Neuron (in vitro differentiated cells): ENCODE results near the gene WDR47.
"Not testable (repeated sequence)": the region's sequence is repeated elsewhere in the genome, so short reads cannot be mapped to it uniquely, and the experiment has no call there.

Experiments used
- H2AFZ ChIP-seq: one replicate; pipeline ENCODE4 v1.6.1; 2013; ENCODE audit warnings: low read depth, mild to moderate bottlenecking, inconsistent platforms, low read length, moderate library complexity
- H3K27me3 ChIP-seq: one replicate; pipeline ENCODE4 v1.6.1; 2013; ENCODE audit warnings: low read length; ENCODE audit not compliant: insufficient read depth
- H3K36me3 ChIP-seq: one replicate; pipeline ENCODE4 v1.6.1; 2013; ENCODE audit warnings: low read length; ENCODE audit not compliant: insufficient read depth
- H3K4me1 ChIP-seq: one replicate; pipeline ENCODE4 v1.6.1; 2013; ENCODE audit warnings: low read length; ENCODE audit not compliant: insufficient read depth
- H3K4me3 ChIP-seq: 2 replicates; pipeline ENCODE4 v1.5.1; 2013; ENCODE audit warnings: mild to moderate bottlenecking, low read length, moderate library complexity
- H3K9me3 ChIP-seq: one replicate; pipeline ENCODE4 v1.6.1; 2013; ENCODE audit warnings: low read length

The WDR47 gene

DNA sequence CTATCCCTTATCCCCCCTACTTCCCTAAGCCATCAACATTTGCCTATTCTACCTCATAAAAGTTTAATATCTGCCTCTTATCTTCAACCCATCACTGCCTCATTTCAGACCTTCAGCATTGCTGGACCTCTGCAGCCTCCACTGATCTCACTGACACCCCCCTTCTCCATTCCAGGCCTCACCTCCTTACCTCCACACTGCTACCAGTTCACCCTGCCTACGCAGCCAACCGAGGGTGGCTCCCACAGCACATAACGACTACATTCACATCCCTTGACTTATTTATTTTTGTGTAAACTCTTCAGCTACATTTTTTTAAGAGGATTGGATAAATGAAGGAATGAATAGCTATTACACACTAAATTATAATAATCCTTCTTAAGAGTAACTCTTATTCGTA is 92.9 kb downstream of the WDR47 start:
- no peaks in the 10 kb centered on the region for H3K9me3 ChIP-seq
- peaks cover 2% of the 10 kb centered on the region for H3K4me1 ChIP-seq
- no peak overlapping the region for H2AFZ ChIP-seq
- H3K4me3 ChIP-seq: no peak overlapping the region
- no peaks in the 10 kb centered on the region for H3K27me3 ChIP-seq
- H3K36me3 ChIP-seq: peaks cover 23% of the 10 kb centered on the region

DNA sequence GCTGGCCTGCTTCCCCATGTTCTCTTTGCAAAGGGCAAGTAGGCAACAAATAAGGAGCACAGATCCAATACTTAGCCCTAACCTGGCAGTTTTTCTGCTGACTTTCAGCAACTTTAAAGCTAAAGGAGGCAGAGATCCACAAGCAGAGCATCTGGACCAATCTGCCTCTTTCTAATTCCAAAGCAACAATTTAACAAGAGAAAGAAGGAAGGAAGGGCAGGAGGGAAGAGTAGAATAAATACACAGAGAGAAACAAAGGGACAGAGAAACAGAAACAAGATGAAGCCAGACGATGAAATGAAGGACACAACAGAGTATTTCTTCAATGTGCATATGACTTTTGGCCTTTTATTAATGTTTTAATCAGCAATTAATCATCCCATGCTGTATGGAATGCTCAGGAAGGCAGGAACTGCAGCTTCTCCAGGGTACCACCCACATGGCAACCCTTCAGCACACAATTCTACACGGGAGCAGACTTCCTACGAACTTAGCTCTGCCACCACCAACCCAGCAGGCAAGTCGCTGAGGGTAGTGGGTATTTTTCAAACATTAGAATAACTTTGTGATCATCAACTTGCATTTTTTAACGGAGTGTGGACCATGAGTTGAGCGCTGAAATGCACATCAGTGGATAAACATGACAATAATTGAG is 93.9 kb downstream of the WDR47 start:
- H3K36me3 ChIP-seq: peaks cover 32% of the 10 kb centered on the region
- H3K4me3 ChIP-seq: no peak overlapping the region
- H3K4me1 ChIP-seq: peaks cover 2% of the 10 kb centered on the region
- H3K27me3 ChIP-seq: no peaks in the 10 kb centered on the region
- no peaks in the 10 kb centered on the region for H3K9me3 ChIP-seq
- H2AFZ ChIP-seq: no peak overlapping the region

DNA sequence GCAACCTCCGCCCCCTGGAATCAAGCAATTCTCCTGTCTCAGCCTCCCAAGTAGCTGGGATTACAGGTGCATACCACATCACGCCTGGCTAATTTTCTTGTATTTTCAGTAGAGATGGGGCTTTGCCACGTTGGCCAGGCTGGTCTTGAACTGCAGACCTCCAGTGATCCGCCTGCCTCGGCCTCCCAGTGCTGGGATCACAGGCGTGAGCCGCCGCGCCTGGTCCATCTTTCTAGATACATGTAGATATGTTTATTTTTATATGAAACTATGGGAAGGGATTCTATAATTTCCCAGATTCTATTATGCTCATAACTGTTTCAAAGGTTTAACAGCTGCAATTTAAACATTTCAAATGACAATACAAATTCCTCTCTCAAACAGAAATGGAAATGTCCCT is 105.7 kb downstream of the WDR47 start:
- Histone ChIP-seq H3K9me3 (no peaks in the 10 kb centered on the region), H3K27me3 (no peaks in the 10 kb centered on the region), H3K4me3 (no peak overlapping the region), H3K36me3 (peaks cover 82% of the 10 kb centered on the region), H3K4me1 (no peaks in the 10 kb centered on the region), H2AFZ (no peak overlapping the region)

GRCh38 chr1:108933944-108934343 is 108.0 kb downstream of the WDR47 start:
- Histone ChIP-seq H3K4me3 (no peak overlapping the region), H2AFZ (no peak overlapping the region), H3K36me3 (peaks cover 93% of the 10 kb centered on the region), H3K27me3 (no peaks in the 10 kb centered on the region), H3K9me3 (no peaks in the 10 kb centered on the region), H3K4me1 (no peaks in the 10 kb centered on the region)

DNA sequence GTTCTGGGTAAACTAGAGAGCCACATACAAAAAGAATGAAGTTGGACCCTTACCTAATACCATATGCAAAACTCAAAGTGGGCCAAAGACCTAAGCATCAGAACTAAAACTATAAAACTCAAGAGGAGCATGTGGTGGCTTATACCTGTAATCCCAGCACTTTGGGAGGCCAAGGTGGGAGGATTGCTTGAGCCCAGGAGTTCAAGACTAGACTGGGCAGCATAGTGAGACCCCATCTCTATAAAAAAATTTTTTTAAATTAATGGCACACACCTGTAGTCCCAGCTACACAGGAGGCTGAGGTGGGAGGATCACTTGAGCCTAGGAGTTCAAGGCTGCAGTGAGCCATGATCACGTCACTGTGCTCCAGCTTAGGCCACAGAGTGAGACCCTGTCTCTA is 114.3 kb downstream of the WDR47 start:
- H3K4me1 ChIP-seq, H2AFZ ChIP-seq, H3K27me3 ChIP-seq, H3K9me3 ChIP-seq, H3K4me3 ChIP-seq: not testable (repeated sequence)
- peaks cover 85% of the 10 kb centered on the region for H3K36me3 ChIP-seq

GRCh38 chr1:108925920-108926319 is 116.0 kb downstream of the WDR47 start:
- Histone ChIP-seq H3K9me3 (no peaks in the 10 kb centered on the region), H3K36me3 (peaks cover 74% of the 10 kb centered on the region)

More at GRCh38 chr1:108925920-108926319, 116.0 kb downstream of the WDR47 start:
- Histone ChIP-seq H3K27me3 (no peaks in the 10 kb centered on the region), H3K4me3 (no peak overlapping the region), H2AFZ (no peak overlapping the region), H3K4me1 (no peaks in the 10 kb centered on the region)
